Measurements from ENCODE around the gene S100A6. TPM values are rescaled to one million over a fixed set of nuclear protein-coding genes. Genes with fewer than 3 reads are reported as not detected.
A peak's percentile ranks its signal among the peaks of the same experiment; 100 is the strongest.

Gene S100A6
- total RNA-seq (908 and 937 TPM in 2 replicates), polyA plus RNA-seq (552 and 1,048 TPM in 2 replicates), polyA minus RNA-seq (399 and 432 TPM in 2 replicates), Bru-seq, nascent RNA (percentile 98 among the genes with signal in this experiment), BruChase-seq, experiment 1, labeled RNA remaining after a 6-hour chase (percentile 99 among the genes with signal in this experiment), BruChase-seq, experiment 2, labeled RNA remaining after a 2-hour chase (percentile 97 among the genes with signal in this experiment)
- polyA plus RNA-seq (2011; cell fraction: cytosol; rRNA removed) = 546 and 836 TPM in 2 replicates
- polyA plus RNA-seq (2011; cell fraction: nucleus; rRNA removed) = 165 and 192 TPM in 2 replicates
- 1,329 and 2,007 TPM in 2 replicates for polyA plus RNA-seq (2012)
- polyA minus RNA-seq (2011; cell fraction: cytosol; rRNA and poly(A)+ RNA removed) = 1,781 TPM
- 44.4 and 69.7 TPM in 2 replicates for polyA minus RNA-seq (2011; cell fraction: nucleus; rRNA and poly(A)+ RNA removed)
- long read RNA-seq, transcript S100A6-205 (3 exons, 673 nt) = minor isoform, 92 of 3,246 reads
- long read RNA-seq, transcript S100A6-201 (3 exons, 665 nt) = major isoform, 3,048 of 3,246 reads
- long read RNA-seq, partial matches to known transcripts = 42 of 3,246 reads
- long read RNA-seq, other reads (novel, unspliced or antisense) = 61 of 3,246 reads

DNA sequence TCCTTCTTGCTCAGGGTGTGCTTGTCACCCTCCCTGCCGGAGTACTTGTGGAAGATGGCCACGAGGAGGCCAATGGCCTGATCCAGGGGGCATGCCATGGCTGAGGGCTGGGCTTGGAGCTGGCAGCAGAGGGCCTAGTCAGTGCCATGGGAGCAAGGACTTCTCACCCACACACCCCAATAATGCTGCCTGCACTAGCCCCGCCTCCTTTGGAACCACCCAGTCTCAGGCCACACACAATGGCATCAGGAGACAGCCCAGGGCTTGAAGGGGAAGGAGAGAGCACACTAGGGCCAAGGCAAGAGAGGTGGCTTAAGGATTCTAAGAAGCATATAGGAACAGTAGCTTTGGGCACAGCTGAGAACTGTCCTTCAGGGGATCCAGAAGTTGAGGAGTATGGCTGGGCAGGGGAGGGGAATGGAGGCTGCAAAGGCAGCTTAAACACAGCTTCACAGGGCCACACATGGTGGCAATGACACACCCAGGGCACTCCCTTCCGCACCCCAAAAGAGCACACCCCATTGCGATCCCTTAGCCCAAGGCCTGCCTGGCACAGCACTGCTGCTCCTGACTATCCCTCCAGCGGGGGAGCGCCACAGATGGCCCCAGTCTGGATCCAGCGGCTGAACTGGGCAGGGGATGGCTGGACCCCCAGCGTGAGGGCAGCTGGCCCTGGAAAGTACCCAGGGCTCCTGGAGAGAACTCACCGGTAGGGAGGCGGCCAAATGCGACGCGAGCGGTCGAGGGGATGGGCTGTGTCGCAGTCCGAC lies at the start of gene S100A6:
TSS of gene S100A6 (minus strand) at position 750 of the 770 bp plus-strand sequence. CDS start at position 98, 652 bp downstream.
- H4K20me1 ChIP-seq (replicated peaks; ENCODE audit: control insufficient read depth, extremely low read depth, insufficient read depth, low read length) = no peaks in the 10 kb centered on the region
- H2AFZ ChIP-seq (ENCODE audit: low read depth, low read length) = peak within 1 kb of the TSS; percentile 14
- H3K4me3 ChIP-seq (replicated peaks in 1 of 3; ENCODE audit: insufficient read depth in 1 of 3, low read depth in 1 of 3, low read length in 3 of 3) = peak within 1 kb of the TSS; percentile 34 to 84 (median 81)
- intact Hi-C loops (cut with micrococcal nuclease) = loop anchor here (1.0 kb wide), 1 partner anchor 14 kb away; the partner anchor contains the start of gene S100A3
- H3K36me3 ChIP-seq (ENCODE audit: control insufficient read depth in 2 of 2, extremely low read depth in 1 of 2, insufficient read depth in 2 of 2, low read length in 2 of 2) = no peaks in the 10 kb centered on the region
- peaks cover 43% of the 10 kb centered on the region for H3K4me1 ChIP-seq (ENCODE audit: control insufficient read depth, extremely low read depth, insufficient read depth, low read length)
- TSS peak; percentile 82 for BruUV-seq (replicated peaks)
- H3K27me3 ChIP-seq (ENCODE audit: control insufficient read depth in 2 of 2, insufficient read depth in 2 of 2, low read length in 2 of 2) = no peaks in the 10 kb centered on the region
- ChIA-PET CTCF (interaction anchor here (0.7 to 5.8 kb wide), 13 partner anchors 9 to 92 kb away, joined by 3 to 216 read pairs (median 5); partner anchors contain the start of genes S100A1, S100A13, S100A2 and S100A3), POLR2A (interaction anchor here (0.6 to 3.9 kb wide), 6 partner anchors 10 to 192 kb away, joined by 3 to 32 read pairs (median 6); partner anchors contain the start of genes CHTOP, INTS3, S100A2 and S100A4)
- peak; percentile 78 for FAIRE-seq
- H3K9ac ChIP-seq (replicated peaks; ENCODE audit: extremely low read depth, insufficient read depth, low read length) = peak within 1 kb of the TSS; percentile 86
- dilution Hi-C loops (cut with MboI; ENCODE audit: extremely low pct_ligation_motif_present, low sequenced_read_pairs) = no loop called here
- no peak for TF ChIP-seq MYC (IDR thresholded peaks at IDR 0.05; ENCODE audit: low read depth, low read length)
- TF ChIP-seq FOS (IDR thresholded peaks at IDR 0.05; ENCODE audit: borderline replicate concordance, insufficient read depth, low read length) = no peak
- peak; percentile 97 for TF ChIP-seq POLR2AphosphoS5 (IDR thresholded peaks at IDR 0.05; ENCODE audit: insufficient read depth, low read depth, low read length)
- TF ChIP-seq, protein P1, sequence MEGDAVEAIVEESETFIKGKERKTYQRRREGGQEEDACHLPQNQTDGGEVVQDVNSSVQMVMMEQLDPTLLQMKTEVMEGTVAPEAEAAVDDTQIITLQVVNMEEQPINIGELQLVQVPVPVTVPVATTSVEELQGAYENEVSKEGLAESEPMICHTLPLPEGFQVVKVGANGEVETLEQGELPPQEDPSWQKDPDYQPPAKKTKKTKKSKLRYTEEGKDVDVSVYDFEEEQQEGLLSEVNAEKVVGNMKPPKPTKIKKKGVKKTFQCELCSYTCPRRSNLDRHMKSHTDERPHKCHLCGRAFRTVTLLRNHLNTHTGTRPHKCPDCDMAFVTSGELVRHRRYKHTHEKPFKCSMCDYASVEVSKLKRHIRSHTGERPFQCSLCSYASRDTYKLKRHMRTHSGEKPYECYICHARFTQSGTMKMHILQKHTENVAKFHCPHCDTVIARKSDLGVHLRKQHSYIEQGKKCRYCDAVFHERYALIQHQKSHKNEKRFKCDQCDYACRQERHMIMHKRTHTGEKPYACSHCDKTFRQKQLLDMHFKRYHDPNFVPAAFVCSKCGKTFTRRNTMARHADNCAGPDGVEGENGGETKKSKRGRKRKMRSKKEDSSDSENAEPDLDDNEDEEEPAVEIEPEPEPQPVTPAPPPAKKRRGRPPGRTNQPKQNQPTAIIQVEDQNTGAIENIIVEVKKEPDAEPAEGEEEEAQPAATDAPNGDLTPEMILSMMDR (IDR thresholded peaks at IDR 0.05; ENCODE audit: extremely low read depth in 1 of 2, insufficient read depth in 1 of 2, low read depth in 1 of 2, low read length in 2 of 2) = peak; percentile 5 to 15
- TF ChIP-seq, protein P2, sequence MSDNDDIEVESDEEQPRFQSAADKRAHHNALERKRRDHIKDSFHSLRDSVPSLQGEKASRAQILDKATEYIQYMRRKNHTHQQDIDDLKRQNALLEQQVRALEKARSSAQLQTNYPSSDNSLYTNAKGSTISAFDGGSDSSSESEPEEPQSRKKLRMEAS (IDR thresholded peaks at IDR 0.05; ENCODE audit: insufficient read depth, insufficient read length) = no peak
- TF ChIP-seq POLR2A (IDR thresholded peaks at IDR 0.05; ENCODE audit: low read depth, low read length) = peak; percentile 98
- no peak for TF ChIP-seq JUN (IDR thresholded peaks at IDR 0.05; ENCODE audit: borderline replicate concordance, insufficient read depth, insufficient read length, low read depth)
- TF ChIP-seq GATA2 (IDR thresholded peaks at IDR 0.05; ENCODE audit: insufficient read depth, insufficient read length, low read depth, low read length) = no peak
- TF ChIP-seq EZH2 (IDR thresholded peaks at IDR 0.05; ENCODE audit: borderline replicate concordance, low read depth, low read length, severe bottlenecking) = no peak
- H3K9me1 ChIP-seq (replicated peaks; ENCODE audit: control insufficient read depth, extremely low read depth, insufficient read depth, low read length) = no peaks in the 10 kb centered on the region
- no peaks in the 10 kb centered on the region for H3K9me3 ChIP-seq (replicated peaks; ENCODE audit: control insufficient read depth, insufficient read depth, low read length)
- H3K4me2 ChIP-seq (ENCODE audit: insufficient read depth, low read length) = peak within 1 kb of the TSS; percentile 91
- H3K27ac ChIP-seq (ENCODE audit: insufficient read depth, low read depth, low read length) = peak within 1 kb of the TSS; percentile 96
- DNase-seq (ENCODE audit: low read depth, low spot score) = peak; percentile 42
- H3K79me2 ChIP-seq (ENCODE audit: control insufficient read depth, insufficient read depth, low read length) = peaks cover 15% of the 10 kb centered on the region
